K562 (cell line): Measurements from ENCODE around the gene GART. TPM values are rescaled to one million over a fixed set of nuclear protein-coding genes. Genes with fewer than 3 reads are reported as not detected.

Experiments
- ARHGAP35 ChIP-seq: fragments of 450-650 bp; IDR thresholded peaks from 2 replicates; pipeline ENCODE4 v1.6.1; 2018; ENCODE audit not compliant: partially characterized antibody
- BACH1 ChIP-seq: fragments of 200-800 bp; sonication (Bioruptor generic); IDR thresholded peaks from 2 replicates; pipeline ENCODE4 v1.6.1; 2016; ENCODE audit warnings: missing genetic modification characterization, missing compliant biosample characterization
- BRD9 ChIP-seq: fragments of 450-650 bp; IDR thresholded peaks from 2 replicates; pipeline ENCODE4 v1.6.1; 2018; ENCODE audit warnings: low read depth; ENCODE audit not compliant: partially characterized antibody
- DMBX1 ChIP-seq: fragments of 250-450 bp; sonication (Bioruptor Pico); IDR thresholded peaks from 2 replicates; pipeline ENCODE4 v1.8.0; 2022; ENCODE audit warnings: inconsistent platforms, mild to moderate bottlenecking, moderate library complexity, borderline replicate concordance
- ILK ChIP-seq: fragments of 450-650 bp; IDR thresholded peaks from 2 replicates; pipeline ENCODE4 v1.6.1; 2016; ENCODE audit warnings: missing genetic modification characterization, low read depth, mild to moderate bottlenecking, missing compliant biosample characterization, moderate library complexity, borderline replicate concordance
- RB1 ChIP-seq: fragments of 450-650 bp; IDR thresholded peaks from 2 replicates; pipeline ENCODE4 v1.6.1; 2017; ENCODE audit warnings: low read depth, mild to moderate bottlenecking
- SMARCA4 ChIP-seq: fragments of 450-650 bp; IDR thresholded peaks from 2 replicates; pipeline ENCODE4 v1.6.1; 2016
- SOX6 ChIP-seq: fragments of 450-650 bp; IDR thresholded peaks from 2 replicates; pipeline ENCODE4 v1.6.1; 2014; ENCODE audit warnings: mild to moderate bottlenecking
- ZNF785 ChIP-seq: fragments of 250-450 bp; sonication (Bioruptor Pico); IDR thresholded peaks from 2 replicates; pipeline ENCODE4 v1.4.0; 2020; ENCODE audit warnings: mild to moderate bottlenecking
- polyA plus RNA-seq, 8 experiments: library from polyadenylated mRNA; depleted of rRNA in 4 of 8; stranded (reverse) in 5 of 8; unstranded in 3 of 8; fragments of >200 nt; fragmentation: Nextera tagmentation in 2 of 8; fragmentation: Illumina TruSeq in 1 of 8; extraction: Ambion mirVana in 2 of 8; extraction: Trizol in 1 of 8; gene quantifications; 2 replicates each; pipeline versions ENCODE4 v1.2.1 to v1.2.3, GENCODE V29; 2011 to 2014; ENCODE audit warnings: inconsistent platforms in 1 of 8, missing spikeins in 1 of 8
- total RNA-seq, 7 experiments: library from RNA; depleted of rRNA in 6 of 7; stranded (reverse); fragments of >200 nt in 6 of 7; fragmentation: Illumina TruSeq in 2 of 7; extraction: Trizol in 2 of 7; gene quantifications; 2 replicates each; pipeline versions ENCODE4 v1.2.1 to v1.2.3, GENCODE V29; 2011 to 2021; ENCODE audit warnings: low replicate concordance in 1 of 7
- TF ChIP-seq, protein P1 (sequence below): fragments of 200-800 bp; sonication (Bioruptor generic); IDR thresholded peaks from 2 replicates; pipeline ENCODE4 v1.6.1; 2016; ENCODE audit warnings: missing genetic modification characterization, missing compliant biosample characterization
- TF ChIP-seq, protein P2 (sequence below): fragments of 450-650 bp; formaldehyde crosslinking; IDR thresholded peaks from 2 replicates; pipeline ENCODE4 v1.4.0; 2020; ENCODE audit warnings: mild to moderate bottlenecking, moderate library complexity

Gene GART
- total and polyA plus RNA-seq, 9 of the 15 experiments (the other 6 are each of a cell fraction or from before 2014, with no cell fraction given): 141 to 429 (median 349) TPM

- TF ChIP-seq DMBX1 (CRISPR knock-in tag) (0 out of 2 replicates have a peak, but pooled peaks have one; percentile 20), SOX6 (no peak), ZNF785 (no peak), ARHGAP35 (no peak), BACH1 (no peak), SMARCA4 (no peak), ILK (tag) (no peak), BRD9 (no peak), RB1 (no peak)
- TF ChIP-seq, protein P1, sequence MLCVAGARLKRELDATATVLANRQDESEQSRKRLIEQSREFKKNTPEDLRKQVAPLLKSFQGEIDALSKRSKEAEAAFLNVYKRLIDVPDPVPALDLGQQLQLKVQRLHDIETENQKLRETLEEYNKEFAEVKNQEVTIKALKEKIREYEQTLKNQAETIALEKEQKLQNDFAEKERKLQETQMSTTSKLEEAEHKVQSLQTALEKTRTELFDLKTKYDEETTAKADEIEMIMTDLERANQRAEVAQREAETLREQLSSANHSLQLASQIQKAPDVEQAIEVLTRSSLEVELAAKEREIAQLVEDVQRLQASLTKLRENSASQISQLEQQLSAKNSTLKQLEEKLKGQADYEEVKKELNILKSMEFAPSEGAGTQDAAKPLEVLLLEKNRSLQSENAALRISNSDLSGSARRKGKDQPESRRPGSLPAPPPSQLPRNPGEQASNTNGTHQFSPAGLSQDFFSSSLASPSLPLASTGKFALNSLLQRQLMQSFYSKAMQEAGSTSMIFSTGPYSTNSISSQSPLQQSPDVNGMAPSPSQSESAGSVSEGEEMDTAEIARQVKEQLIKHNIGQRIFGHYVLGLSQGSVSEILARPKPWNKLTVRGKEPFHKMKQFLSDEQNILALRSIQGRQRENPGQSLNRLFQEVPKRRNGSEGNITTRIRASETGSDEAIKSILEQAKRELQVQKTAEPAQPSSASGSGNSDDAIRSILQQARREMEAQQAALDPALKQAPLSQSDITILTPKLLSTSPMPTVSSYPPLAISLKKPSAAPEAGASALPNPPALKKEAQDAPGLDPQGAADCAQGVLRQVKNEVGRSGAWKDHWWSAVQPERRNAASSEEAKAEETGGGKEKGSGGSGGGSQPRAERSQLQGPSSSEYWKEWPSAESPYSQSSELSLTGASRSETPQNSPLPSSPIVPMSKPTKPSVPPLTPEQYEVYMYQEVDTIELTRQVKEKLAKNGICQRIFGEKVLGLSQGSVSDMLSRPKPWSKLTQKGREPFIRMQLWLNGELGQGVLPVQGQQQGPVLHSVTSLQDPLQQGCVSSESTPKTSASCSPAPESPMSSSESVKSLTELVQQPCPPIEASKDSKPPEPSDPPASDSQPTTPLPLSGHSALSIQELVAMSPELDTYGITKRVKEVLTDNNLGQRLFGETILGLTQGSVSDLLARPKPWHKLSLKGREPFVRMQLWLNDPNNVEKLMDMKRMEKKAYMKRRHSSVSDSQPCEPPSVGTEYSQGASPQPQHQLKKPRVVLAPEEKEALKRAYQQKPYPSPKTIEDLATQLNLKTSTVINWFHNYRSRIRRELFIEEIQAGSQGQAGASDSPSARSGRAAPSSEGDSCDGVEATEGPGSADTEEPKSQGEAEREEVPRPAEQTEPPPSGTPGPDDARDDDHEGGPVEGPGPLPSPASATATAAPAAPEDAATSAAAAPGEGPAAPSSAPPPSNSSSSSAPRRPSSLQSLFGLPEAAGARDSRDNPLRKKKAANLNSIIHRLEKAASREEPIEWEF (CRISPR knock-in tag): no peak
- TF ChIP-seq, protein P2, sequence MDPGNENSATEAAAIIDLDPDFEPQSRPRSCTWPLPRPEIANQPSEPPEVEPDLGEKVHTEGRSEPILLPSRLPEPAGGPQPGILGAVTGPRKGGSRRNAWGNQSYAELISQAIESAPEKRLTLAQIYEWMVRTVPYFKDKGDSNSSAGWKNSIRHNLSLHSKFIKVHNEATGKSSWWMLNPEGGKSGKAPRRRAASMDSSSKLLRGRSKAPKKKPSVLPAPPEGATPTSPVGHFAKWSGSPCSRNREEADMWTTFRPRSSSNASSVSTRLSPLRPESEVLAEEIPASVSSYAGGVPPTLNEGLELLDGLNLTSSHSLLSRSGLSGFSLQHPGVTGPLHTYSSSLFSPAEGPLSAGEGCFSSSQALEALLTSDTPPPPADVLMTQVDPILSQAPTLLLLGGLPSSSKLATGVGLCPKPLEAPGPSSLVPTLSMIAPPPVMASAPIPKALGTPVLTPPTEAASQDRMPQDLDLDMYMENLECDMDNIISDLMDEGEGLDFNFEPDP (CRISPR knock-in tag): no peak
Observed at GRCh38 chr21:33505833-33506232, 36.1 kb downstream of the GART start (continued).
